G401 (cell line): ENCODE results near the gene C15orf61. TPM values are rescaled to one million over a fixed set of nuclear protein-coding genes. Genes with fewer than 3 reads are reported as not detected.

ENCODE experiments used
- DNase-seq: peaks from one replicate; pipeline ENCODE4 v3.0.0-alpha.2; 2015; ENCODE audit warnings: low spot score
- in situ Hi-C: cut with HindIII; loops from 2 replicates; pipeline ENCODE4 v1.10.0; 2016; ENCODE audit warnings: low sequenced_read_pairs, mixed read lengths
- total RNA-seq: library from RNA; depleted of rRNA; stranded (reverse); fragments of >200 nt; shearing (Covaris generic); gene quantifications from 2 replicates; pipeline ENCODE4 v1.2.3, GENCODE V29; 2014; rRNA removed

C15orf61 gene
- total RNA-seq, 1 experiment from 2014 or later, result 19.9 TPM

GRCh38 chr15:67575039-67575502, 54.1 kb downstream of the C15orf61 start:
- in situ Hi-C loops, result no loop called here
- no peak for DNase-seq

- in situ Hi-C loops, result no loop called here
- DNase-seq, result no peak
Measured at GRCh38 chr15:67578020-67578600, 57.2 kb downstream of the C15orf61 start.

GRCh38 chr15:67579164-67579563, 58.2 kb downstream of the C15orf61 start:
- in situ Hi-C loops, result no loop called here
- DNase-seq, result no peak

Other genes with a start within 250 kb of the C15orf61 start
- gene MAP2K5, start 21.6 kb downstream of the C15orf61 start, total RNA-seq, result 32.1 and 46.6 TPM in 2 replicates